SK-N-SH (cell line): Measurements from ENCODE around the gene NOTUM. TPM values are rescaled to one million over a fixed set of nuclear protein-coding genes. Genes with fewer than 3 reads are reported as not detected.

Experiments
- CTCF ChIA-PET: fragments of 300-600, 350-600 bp; formaldehyde crosslinking; extraction: SDS; loops from one replicate; lab custom pipeline; 2021; lab: Yijun Ruan, JAX
- POLR2A ChIA-PET: fragments of 350-600 bp; sonication (Branson Sonifier 250); formaldehyde crosslinking; extraction: SDS; loops from one replicate; lab custom pipeline; 2020; ENCODE audit warnings: antibody characterized with exemption, inconsistent platforms; lab: Yijun Ruan, JAX
- DNase-seq: peaks from one replicate; pipeline ENCODE4 v3.0.0; 2012
- H2AFZ ChIP-seq: fragments of 200-600 bp; sonication (generic); 2 replicates; pipeline ENCODE4 v1.8.1; 2016; ENCODE audit warnings: antibody characterized with exemption, mild to moderate bottlenecking, low read depth
- H3F3A ChIP-seq: fragments of 200-600 bp; sonication (generic); replicated peaks from 2 replicates; pipeline ENCODE3; 2016; ENCODE audit warnings: antibody characterized with exemption, mild to moderate bottlenecking; ENCODE audit not compliant: insufficient read depth
- H3K27ac ChIP-seq, 2 experiments: fragments of 200-500 bp in 1 of 2; fragments of 200-600 bp in 1 of 2; sonication (Bioruptor generic) in 1 of 2; sonication (generic), shearing (Covaris generic) in 1 of 2; 2 replicates each; pipeline versions ENCODE4 v1.5.1 to v1.6.1; 2014 to 2016; ENCODE audit warnings: low read depth in 2 of 2, inconsistent platforms in 1 of 2, low read length in 1 of 2, mild to moderate bottlenecking in 1 of 2, mixed read lengths in 1 of 2
- H3K27me3 ChIP-seq: fragments of 200-600 bp; sonication (generic), shearing (Covaris generic); 2 replicates; pipeline ENCODE4 v1.6.1; 2016; ENCODE audit warnings: mixed run types; ENCODE audit not compliant: insufficient read depth
- H3K36me3 ChIP-seq, 2 experiments: fragments of 200-500 bp in 1 of 2; fragments of 200-600 bp in 1 of 2; sonication (Bioruptor generic) in 1 of 2; sonication (generic) in 1 of 2; replicated peaks in 1 of 2; 2 replicates each; pipeline versions ENCODE3 to v1.5.1; 2014 to 2016; ENCODE audit warnings: low read length in 1 of 2, mild to moderate bottlenecking in 1 of 2; ENCODE audit not compliant: insufficient read depth in 2 of 2, control insufficient read depth in 1 of 2
- H3K4me1 ChIP-seq, 2 experiments: fragments of 200-500 bp in 1 of 2; fragments of 200-600 bp in 1 of 2; sonication (Bioruptor generic) in 1 of 2; sonication (generic), shearing (Covaris generic) in 1 of 2; 2 replicates each; pipeline versions ENCODE4 v1.5.1 to v1.6.1; 2014 to 2016; ENCODE audit warnings: low read depth in 1 of 2, low read length in 1 of 2, mixed run types in 1 of 2; ENCODE audit not compliant: insufficient read depth in 2 of 2, control insufficient read depth in 1 of 2
- H3K4me2 ChIP-seq: fragments of 200-600 bp; sonication (generic), shearing (Covaris generic); 2 replicates; pipeline ENCODE4 v1.6.1; 2017; ENCODE audit warnings: mixed run types
- H3K4me3 ChIP-seq, 2 experiments: fragments of 200-500 bp in 1 of 2; fragments of 200-600 bp in 1 of 2; sonication (Bioruptor generic) in 1 of 2; sonication (generic), shearing (Covaris generic) in 1 of 2; 2 replicates each; pipeline versions ENCODE4 v1.5.1 to v1.8.1; 2014 to 2016; ENCODE audit warnings: low read depth in 2 of 2, inconsistent platforms in 1 of 2, low read length in 1 of 2, mild to moderate bottlenecking in 1 of 2, mixed read lengths in 1 of 2, moderate library complexity in 1 of 2
- H3K79me2 ChIP-seq: fragments of 200-600 bp; sonication (generic); 2 replicates; pipeline ENCODE4 v1.8.1; 2017; ENCODE audit warnings: mild to moderate bottlenecking; ENCODE audit not compliant: insufficient read depth
- H3K9ac ChIP-seq: fragments of 200-600 bp; sonication (generic); 2 replicates; pipeline ENCODE4 v1.6.1; 2017; ENCODE audit warnings: mixed run types
- H3K9me2 ChIP-seq: fragments of 200-600 bp; sonication (generic); 2 replicates; pipeline ENCODE4 v1.6.1; 2017; ENCODE audit warnings: mixed run types
- H3K9me3 ChIP-seq: fragments of 200-600 bp; sonication (generic); 2 replicates; pipeline ENCODE4 v1.6.1; 2017; ENCODE audit warnings: mixed run types, mild to moderate bottlenecking, moderate library complexity
- H4K20me1 ChIP-seq: fragments of 200-600 bp; sonication (generic); 2 replicates; pipeline ENCODE4 v1.6.1; 2017; ENCODE audit warnings: mild to moderate bottlenecking, mixed run types; ENCODE audit not compliant: insufficient read depth
- CTCF ChIP-seq: fragments of 200-600 bp; sonication (generic); IDR thresholded peaks from 2 replicates; pipeline ENCODE4 v1.6.1; 2017; ENCODE audit warnings: antibody characterized with exemption, mild to moderate bottlenecking, moderate library complexity
- EP300 ChIP-seq, 2 experiments: IDR thresholded peaks; 2 replicates each; pipeline versions ENCODE4 v1.4.0 to v1.6.1; 2012; ENCODE audit warnings: borderline replicate concordance in 1 of 2, low read depth in 1 of 2, low read length in 1 of 2
- EZH2phosphoT487 ChIP-seq: fragments of 200-600 bp; sonication (generic); IDR thresholded peaks from 2 replicates; pipeline ENCODE4 v1.6.1; 2017; ENCODE audit warnings: low read depth, mixed run types, mild to moderate bottlenecking, antibody characterized with exemption, moderate library complexity, borderline replicate concordance
- FOXM1 ChIP-seq: IDR thresholded peaks from 2 replicates; pipeline ENCODE4 v1.4.0; 2012; ENCODE audit warnings: low read depth, mild to moderate bottlenecking
- GATA2 ChIP-seq: sonication (generic); formaldehyde crosslinking; IDR thresholded peaks from 2 replicates; pipeline ENCODE4 v1.5.0; 2020; ENCODE audit warnings: mild to moderate bottlenecking, missing genetic modification reagents
- IRF3 ChIP-seq: fragments of 150-350 bp; IDR thresholded peaks from 2 replicates; pipeline ENCODE4 v1.6.1; 2016; ENCODE audit warnings: mild to moderate bottlenecking, low read depth, low read length
- JUND ChIP-seq: IDR thresholded peaks from 2 replicates; pipeline ENCODE4 v1.4.0; 2012
- POLR2AphosphoS5 ChIP-seq: IDR thresholded peaks from 2 replicates; pipeline ENCODE4 v1.6.1; 2012; ENCODE audit warnings: low read depth, low read length
- RFX5 ChIP-seq: IDR thresholded peaks from 2 replicates; pipeline ENCODE4 v1.6.1; 2012; ENCODE audit warnings: mild to moderate bottlenecking, improper control_type of control experiment, low read length
- RXRA ChIP-seq: IDR thresholded peaks from 2 replicates; pipeline ENCODE4 v1.4.0; 2012; ENCODE audit warnings: low read depth, mild to moderate bottlenecking, borderline replicate concordance
- SIN3A ChIP-seq: IDR thresholded peaks from 2 replicates; pipeline ENCODE4 v1.6.1; 2012; ENCODE audit warnings: low read depth, mild to moderate bottlenecking, low read length, moderate library complexity, borderline replicate concordance
- SMC3 ChIP-seq: IDR thresholded peaks from 2 replicates; pipeline ENCODE4 v1.6.1; 2012; ENCODE audit warnings: low read depth, low read length, improper control_type of control experiment
- TCF12 ChIP-seq: IDR thresholded peaks from 2 replicates; pipeline ENCODE4 v1.4.0; 2012
- USF1 ChIP-seq: IDR thresholded peaks from 2 replicates; pipeline ENCODE4 v1.4.0; 2012; ENCODE audit warnings: low read depth, borderline replicate concordance
- USF2 ChIP-seq: fragments of 150-350 bp; IDR thresholded peaks from 2 replicates; pipeline ENCODE4 v1.6.1; 2017; ENCODE audit warnings: antibody characterized with exemption, low read length, low read depth, borderline replicate concordance
- YY1 ChIP-seq: IDR thresholded peaks from 2 replicates; pipeline ENCODE4 v1.4.0; 2012; ENCODE audit warnings: low read depth, mild to moderate bottlenecking
- WGBS: methylation state at CpG from one replicate; pipeline ENCODE4 v1.1.6; 2017; ENCODE audit warnings: low lambda C conversion rate; 5-methylcytosine and 5-hydroxymethylcytosine counted together
- polyA plus RNA-seq, 3 experiments: library from polyadenylated mRNA; depleted of rRNA; stranded (reverse); fragments of >200 nt; gene quantifications; 2 replicates each; pipeline ENCODE4 v1.2.3, GENCODE V29; 2012

The NOTUM gene
- polyA plus RNA-seq, 1 of the 3 experiments (the other 2 are of a cell fraction): 0.33 TPM

GRCh38 chr17:81912441-81913309, 48.3 kb downstream of the NOTUM start:
- Histone ChIP-seq H3K27ac (no peak overlapping the region), H3K79me2 (peaks cover 35% of the 10 kb centered on the region), H3K9me2 (no peaks in the 10 kb centered on the region), H3K4me3 (no peak overlapping the region), H3K4me2 (no peak overlapping the region), H3K27me3 (no peaks in the 10 kb centered on the region), H3K9me3 (no peaks in the 10 kb centered on the region), H3K4me1 (peaks cover 15 to 30% of the 10 kb centered on the region in 2 experiments), H4K20me1 (peaks cover 35% of the 10 kb centered on the region), H3K36me3 (peaks cover 23 to 60% of the 10 kb centered on the region in 2 experiments), H3F3A (peaks cover 19% of the 10 kb centered on the region), H3K9ac (no peak overlapping the region), H2AFZ (no peak overlapping the region)
- ChIA-PET POLR2A (no interaction called here), CTCF (interaction anchor here (1.0 to 3.8 kb wide), 11 partner anchors 11 to 242 kb away, joined by 3 to 20 read pairs (median 4); partner anchors contain the start of genes DCXR and NPB)
- no peak for TF ChIP-seq RFX5
- TF ChIP-seq GATA2: no peak
- TF ChIP-seq EZH2phosphoT487: no peak
- TF ChIP-seq FOXM1: no peak
- no peak for TF ChIP-seq JUND
- TF ChIP-seq USF1: no peak
- TF ChIP-seq YY1: no peak
- TF ChIP-seq EP300 (IDR thresholded peaks at IDR 0.05; ENCODE audit: borderline replicate concordance in 1 of 2, low read depth in 1 of 2, low read length in 1 of 2): no peak
- no peak for TF ChIP-seq CTCF
- TF ChIP-seq SMC3: no peak
- TF ChIP-seq TCF12: no peak
- TF ChIP-seq USF2: no peak
- TF ChIP-seq RXRA: no peak
- no peak for TF ChIP-seq IRF3
- TF ChIP-seq SIN3A: no peak
- no peak for TF ChIP-seq POLR2AphosphoS5
- DNase-seq: no peak
- 92% methylated on average over 30 of the region's 32 CpGs for WGBS
